GM21526 (cell line): ENCODE results near the gene MDC1.

Experiments used
- ATAC-seq: cut with Tn5 transposase; IDR thresholded peaks from one replicate; pipeline ENCODE4 v1.9.1; 2021; ENCODE audit warnings: moderate library complexity; ENCODE audit not compliant: unreplicated experiment, low FRiP score

Gene MDC1

DNA sequence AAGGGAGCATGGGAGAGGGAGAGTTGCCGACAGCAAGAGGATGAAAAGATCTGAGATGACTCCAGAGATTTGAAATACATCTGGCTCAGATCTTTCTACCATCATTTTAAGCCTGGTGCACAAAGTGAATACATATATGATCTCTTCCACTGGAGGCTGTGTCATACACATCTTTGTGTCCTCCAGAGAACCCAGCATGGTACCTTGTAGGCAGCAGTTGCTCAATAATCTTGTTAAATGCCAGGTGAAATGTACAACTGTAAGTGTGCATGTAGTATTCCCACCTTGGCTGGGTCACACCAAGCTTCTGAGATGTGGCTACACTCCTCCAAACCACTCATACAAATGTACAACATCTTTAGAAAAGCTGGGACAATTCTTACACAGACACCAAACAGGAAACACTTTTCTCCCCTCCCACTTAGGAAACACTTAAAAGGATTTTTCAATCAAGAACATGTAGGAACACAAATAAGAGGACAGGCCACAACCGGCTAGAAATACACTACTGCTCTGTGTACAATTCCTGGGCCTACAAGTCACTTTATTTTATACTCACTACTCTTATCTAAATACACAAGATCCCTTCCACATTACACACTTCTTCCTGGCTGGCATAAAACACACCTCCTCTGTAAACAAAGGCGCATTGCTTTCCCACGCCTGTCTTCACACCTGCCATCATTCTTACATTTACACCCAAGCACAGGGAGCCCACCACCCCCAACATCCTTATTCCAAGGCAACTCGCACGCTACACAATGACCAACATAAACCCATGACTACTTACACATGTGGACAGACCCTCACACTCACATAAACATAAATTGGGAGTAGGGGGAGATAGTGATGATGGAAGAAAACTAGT, 31.1 kb upstream of the MDC1 start:
- ATAC-seq = no peak

- ATAC-seq = no peak
Measured at GRCh38 chr6:30747300-30747687, 30.2 kb upstream of the MDC1 start.

DNA sequence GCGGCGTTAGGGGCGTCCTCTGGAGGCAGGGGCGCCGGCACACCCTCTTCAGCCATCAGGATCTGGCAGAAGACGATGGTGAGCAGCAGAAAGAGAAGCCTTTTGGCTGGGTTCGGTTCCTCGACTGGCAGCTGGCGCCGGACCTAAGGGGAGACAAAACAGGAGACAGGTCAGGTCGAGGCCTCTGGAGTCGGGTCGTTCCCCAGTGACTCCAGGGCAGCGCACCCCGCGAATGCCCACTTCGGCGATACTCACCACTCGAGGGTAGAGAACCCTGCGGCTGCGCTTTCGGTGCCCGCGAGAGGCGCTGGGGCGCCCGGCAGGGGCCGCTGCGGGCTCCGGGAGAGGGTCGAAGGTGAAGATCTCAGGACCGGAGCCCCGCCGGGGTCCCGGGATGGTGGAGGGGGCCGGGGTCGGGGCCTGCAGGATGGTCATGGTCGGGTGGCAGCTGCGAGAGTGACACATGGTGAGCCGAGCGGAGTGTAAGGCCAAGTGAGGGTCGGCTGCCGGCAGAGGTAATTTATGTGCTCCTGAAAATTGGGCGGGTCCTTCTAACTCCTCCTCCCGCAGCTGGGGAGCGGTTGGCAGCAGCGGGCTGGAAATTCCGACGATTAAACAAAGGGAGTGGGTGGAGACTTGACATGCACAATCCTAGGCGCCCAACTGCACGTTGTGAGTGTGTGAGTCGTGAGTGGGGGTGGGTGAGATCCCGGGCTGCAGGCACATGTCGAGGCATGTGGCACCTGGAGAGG, 27.1 kb upstream of the MDC1 start, which contains the start of gene IER3:
Gene IER3 (minus strand): TSS at position 494 of the 752 bp plus-strand sequence. CDS start 29 bp downstream, at position 465.
- ATAC-seq = no peak

- ATAC-seq = peak; percentile 10
Measured at GRCh38 chr6:30743099-30744053, 26.3 kb upstream of the MDC1 start.

GRCh38 chr6:30742316-30743098, 25.4 kb upstream of the MDC1 start, which contains the start of gene FLOT1:
TSS of gene FLOT1 (minus strand) at chr6:30742687. CDS start at chr6:30742189, 498 bp downstream.
- peak; percentile 57 for ATAC-seq

DNA sequence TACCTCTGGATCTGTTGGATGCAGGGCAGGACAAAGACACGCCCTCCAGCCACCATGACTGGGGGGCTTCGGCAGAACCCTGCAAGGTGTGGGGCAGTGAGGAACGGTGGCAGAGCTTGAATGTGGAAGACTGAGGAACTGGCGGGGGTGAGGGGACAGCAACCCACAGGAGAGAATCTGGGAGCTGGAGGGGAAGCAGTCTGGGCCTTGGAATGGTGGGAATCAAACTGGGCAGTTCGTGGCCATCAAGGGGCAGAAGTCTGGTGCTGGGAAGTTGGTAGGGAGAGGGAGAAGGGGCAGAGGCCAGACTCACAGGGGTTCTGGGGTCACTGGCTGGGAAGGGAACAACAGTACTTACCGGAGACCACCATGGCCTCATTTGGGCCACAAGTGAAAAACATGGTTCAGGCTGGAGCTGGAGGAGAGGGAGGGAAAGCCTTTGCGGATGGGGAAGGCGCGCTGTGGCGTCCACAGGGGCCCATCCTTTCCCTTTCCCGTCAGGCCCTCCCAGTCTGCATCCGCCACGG, 24.8 kb upstream of the MDC1 start:
- no peak for ATAC-seq

DNA sequence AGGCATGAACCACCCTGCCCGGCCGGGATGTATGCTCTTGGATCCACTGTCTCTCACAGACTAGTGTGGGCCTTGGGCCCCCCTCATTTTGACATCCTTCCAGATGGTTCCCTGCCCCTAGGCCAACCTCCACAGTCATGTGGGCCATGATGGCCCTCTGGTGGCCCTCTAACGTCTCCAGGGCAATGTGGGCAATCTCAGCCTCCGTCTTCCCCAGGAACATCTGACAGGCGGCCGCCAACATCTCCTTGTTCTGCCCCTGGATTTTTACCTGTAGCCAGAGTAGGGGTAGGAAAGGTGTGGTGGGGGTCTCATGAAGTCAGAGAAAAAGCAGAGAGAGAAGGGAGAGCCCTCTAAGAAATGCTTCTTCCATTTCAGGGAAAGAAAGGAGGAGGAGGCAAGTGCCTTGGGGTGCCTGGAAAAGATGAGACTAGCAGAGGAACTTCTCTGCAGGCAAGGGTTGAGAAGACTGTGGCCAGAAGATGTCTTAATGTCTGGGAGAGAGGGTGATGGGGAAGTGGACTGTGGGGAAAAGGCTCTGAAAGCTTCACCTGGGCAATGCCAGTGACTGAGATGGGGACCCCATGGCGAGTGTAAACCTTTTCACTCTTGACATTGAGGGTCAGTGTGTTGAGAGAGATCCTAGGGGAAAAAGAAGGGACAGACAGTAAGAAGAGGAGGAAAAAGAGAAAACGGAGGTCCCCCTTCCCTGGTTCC, 24.1 kb upstream of the MDC1 start:
- ATAC-seq = no peak

- ATAC-seq = no peak
Measured at GRCh38 chr6:30740540-30740870, 23.4 kb upstream of the MDC1 start.

DNA sequence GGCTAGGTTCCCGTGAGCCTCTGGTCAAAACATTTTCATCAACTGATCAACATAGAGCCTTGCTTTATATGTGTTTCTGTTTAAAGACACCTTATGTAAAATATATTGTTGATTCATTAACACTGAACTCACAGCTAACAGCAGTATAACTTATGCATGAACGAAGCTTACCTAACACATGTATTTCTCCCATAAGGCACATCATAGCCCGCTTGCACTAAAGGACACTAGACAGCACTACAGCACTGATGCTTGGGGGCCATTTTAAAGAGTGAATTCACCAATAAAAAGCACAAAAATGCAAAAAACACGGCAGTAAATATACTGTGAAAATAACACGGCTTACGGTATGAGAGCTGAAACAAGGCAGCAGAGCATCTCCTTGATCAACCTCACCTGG, 21.5 kb upstream of the MDC1 start:
- no peak for ATAC-seq

- ATAC-seq = no peak
Measured at GRCh38 chr6:30735668-30736314, 18.7 kb upstream of the MDC1 start.

GRCh38 chr6:30732237-30732943, 15.3 kb upstream of the MDC1 start:
- ATAC-seq = no peak

GRCh38 chr6:30730601-30731435, 13.7 kb upstream of the MDC1 start:
- ATAC-seq = no peak

GRCh38 chr6:30727920-30728553, 11.0 kb upstream of the MDC1 start:
- no peak for ATAC-seq

DNA sequence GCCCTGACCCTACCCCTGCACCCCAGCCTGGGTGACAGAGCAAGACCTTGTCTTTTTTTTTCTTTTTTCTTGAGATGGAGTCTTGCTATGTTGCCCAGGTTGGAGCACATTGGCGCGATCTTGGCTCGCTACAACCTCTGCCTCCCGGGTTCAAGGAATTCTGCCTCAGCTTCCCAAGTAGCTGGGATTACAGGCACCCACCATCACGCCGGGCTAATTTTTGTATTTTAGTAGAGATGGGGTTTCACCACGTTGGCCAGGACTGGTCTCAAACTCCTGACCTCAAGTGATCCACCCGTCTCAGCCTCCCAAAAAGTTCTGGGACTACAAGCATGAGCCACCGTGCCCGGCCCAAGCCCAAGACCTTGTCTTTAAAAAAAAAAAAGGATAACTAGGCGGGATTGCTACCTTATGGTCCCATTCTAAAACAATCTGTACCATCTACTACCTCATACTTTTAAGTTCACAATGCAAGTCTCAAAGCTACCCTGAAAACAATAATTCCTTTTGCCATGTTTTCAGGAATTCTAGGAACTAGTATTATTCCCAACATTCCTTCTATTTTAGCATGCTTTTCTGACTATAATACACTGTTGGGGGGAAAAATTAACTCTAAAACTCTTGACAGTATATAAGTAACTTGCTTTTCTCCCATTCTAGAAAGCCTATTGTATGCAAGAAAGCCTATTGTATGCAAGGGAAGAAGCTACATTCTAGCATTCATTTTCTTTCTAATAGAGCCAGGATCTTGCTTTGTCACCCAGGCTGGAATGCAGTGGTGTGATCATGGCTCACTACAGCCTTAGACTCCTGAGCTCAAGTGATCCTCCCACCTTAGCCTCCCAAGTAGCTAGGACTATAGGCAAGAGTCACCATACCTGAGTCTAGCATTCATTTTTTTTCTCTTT, 9.7 kb upstream of the MDC1 start:
- ATAC-seq = no peak

GRCh38 chr6:30725713-30726505, 8.8 kb upstream of the MDC1 start:
- ATAC-seq = no peak
